H1 (cell line): ENCODE measurements around the gene DENND4A. TPM values are rescaled to one million over a fixed set of nuclear protein-coding genes. Genes with fewer than 3 reads are reported as not detected.

ENCODE experiments used
- CTCF ChIA-PET: fragments of 300-600 bp; sonication (Branson Sonifier 250); formaldehyde crosslinking; loops from one replicate; lab custom pipeline; 2021; ENCODE audit not compliant: partially characterized antibody; lab: Charles Lee
- POLR2A ChIA-PET: fragments of 300-600 bp; sonication (Branson Sonifier 250); formaldehyde crosslinking; loops from one replicate; lab custom pipeline; 2021; ENCODE audit warnings: inconsistent platforms; ENCODE audit not compliant: partially characterized antibody; lab: Charles Lee
- DNase-seq, 2 experiments: peaks; one replicate each; pipeline versions ENCODE4 v3.0.0 to v3.0.0-alpha.2; 2010 to 2022; ENCODE audit warnings: low spot score in 2 of 2, low read depth in 1 of 2, mixed read lengths in 1 of 2
- FAIRE-seq: peaks from 2 replicates; lab custom pipeline; 2011; peaks lifted over from hg19 to GRCh38; lab: Jason Lieb, UNC
- H2AFZ ChIP-seq: 2 replicates; pipeline ENCODE4 v1.8.1; 2012; ENCODE audit warnings: low read length, inconsistent platforms
- H2AK5ac ChIP-seq: 2 replicates; pipeline ENCODE4 v1.6.1; 2013; ENCODE audit warnings: low read depth, low read length
- H2BK120ac ChIP-seq: replicated peaks from 2 replicates; pipeline ENCODE3; 2013; ENCODE audit warnings: low read depth, low read length, inconsistent platforms
- H2BK12ac ChIP-seq: 2 replicates; pipeline ENCODE4 v1.6.1; 2013; ENCODE audit warnings: low read depth, low read length
- H2BK15ac ChIP-seq: 2 replicates; pipeline ENCODE4 v1.6.1; 2013; ENCODE audit warnings: low read length
- H2BK20ac ChIP-seq: 2 replicates; pipeline ENCODE4 v1.6.1; 2013; ENCODE audit warnings: low read length
- H2BK5ac ChIP-seq: 2 replicates; pipeline ENCODE4 v1.6.1; 2013; ENCODE audit warnings: low read depth, low read length
- H3K14ac ChIP-seq: 2 replicates; pipeline ENCODE4 v1.6.1; 2013; ENCODE audit warnings: inconsistent platforms; ENCODE audit not compliant: insufficient read length
- H3K18ac ChIP-seq: 2 replicates; pipeline ENCODE4 v1.6.1; 2013; ENCODE audit warnings: low read length; ENCODE audit errors: extremely low read depth
- H3K23ac ChIP-seq: 2 replicates; pipeline ENCODE4 v1.6.1; 2013; ENCODE audit warnings: inconsistent platforms; ENCODE audit not compliant: insufficient read length
- H3K23me2 ChIP-seq: 2 replicates; pipeline ENCODE4 v1.6.1; 2013; ENCODE audit warnings: low read depth, low read length
- H3K27ac ChIP-seq: 2 replicates; pipeline ENCODE4 v1.6.1; 2011; ENCODE audit warnings: low read depth, low read length, inconsistent platforms
- H3K27me3 ChIP-seq, 4 experiments: replicated peaks in 1 of 4; 1 replicate in 1 of 4; 2 replicates in 3 of 4; pipeline versions ENCODE4 v1.6.1 to v1.8.1; 2011 to 2013; ENCODE audit warnings: low read length in 3 of 4, mild to moderate bottlenecking in 3 of 4, inconsistent platforms in 2 of 4, mixed read lengths in 2 of 4, moderate library complexity in 1 of 4; ENCODE audit not compliant: control insufficient read depth in 3 of 4, insufficient read depth in 3 of 4; ENCODE audit errors: extremely low read depth in 1 of 4
- H3K36me3 ChIP-seq, 4 experiments: 2 replicates each; pipeline versions ENCODE4 v1.6.1 to v1.8.1; 2011 to 2013; ENCODE audit warnings: mild to moderate bottlenecking in 4 of 4, low read length in 3 of 4, moderate library complexity in 2 of 4, control low read depth in 1 of 4, inconsistent platforms in 1 of 4; ENCODE audit not compliant: insufficient read depth in 4 of 4, control insufficient read depth in 2 of 4
- H3K4ac ChIP-seq: replicated peaks from 2 replicates; pipeline ENCODE3; 2013; ENCODE audit warnings: low read length, low read depth, mixed read lengths, inconsistent platforms; ENCODE audit not compliant: insufficient read length
- H3K4me1 ChIP-seq, 4 experiments: replicated peaks in 1 of 4; 1 replicate in 1 of 4; 2 replicates in 3 of 4; pipeline versions ENCODE4 v1.6.1 to v1.8.1; 2011 to 2013; ENCODE audit warnings: low read length in 3 of 4, inconsistent platforms in 2 of 4, mixed read lengths in 1 of 4; ENCODE audit not compliant: insufficient read depth in 4 of 4, control insufficient read depth in 3 of 4
- H3K4me2 ChIP-seq, 2 experiments: 2 replicates each; pipeline versions ENCODE4 v1.6.1 to v1.8.1; 2011 to 2013; ENCODE audit warnings: low read depth in 2 of 2, low read length in 2 of 2, control low read depth in 1 of 2, inconsistent platforms in 1 of 2, mild to moderate bottlenecking in 1 of 2; ENCODE audit not compliant: insufficient read depth in 1 of 2
- H3K4me3 ChIP-seq, 4 experiments: fragments of 200-600, 300-600 bp in 1 of 4; sonication (generic), shearing (Covaris generic), sonication (Bioruptor Twin) in 1 of 4; 2 replicates each; pipeline versions ENCODE4 v1.5.1 to v1.8.1; 2011 to 2016; ENCODE audit warnings: low read length in 4 of 4, low read depth in 3 of 4, control low read depth in 2 of 4, inconsistent platforms in 2 of 4, mild to moderate bottlenecking in 2 of 4, mixed read lengths in 1 of 4, moderate library complexity in 1 of 4; ENCODE audit not compliant: insufficient read depth in 2 of 4; ENCODE audit errors: extremely low read depth in 1 of 4
- H3K56ac ChIP-seq: replicated peaks from 2 replicates; pipeline ENCODE3; 2013; ENCODE audit warnings: low read depth, mild to moderate bottlenecking, mixed read lengths, low read length, inconsistent platforms; ENCODE audit not compliant: insufficient read length
- H3K79me1 ChIP-seq: 2 replicates; pipeline ENCODE4 v1.6.1; 2013; ENCODE audit warnings: low read depth, low read length, control low read depth
- H3K79me2 ChIP-seq, 2 experiments: 2 replicates each; pipeline versions ENCODE4 v1.6.1 to v1.8.1; 2012 to 2013; ENCODE audit warnings: low read length in 2 of 2, mild to moderate bottlenecking in 2 of 2, inconsistent platforms in 1 of 2; ENCODE audit not compliant: insufficient read depth in 2 of 2, control insufficient read depth in 1 of 2
- H3K9ac ChIP-seq, 4 experiments: replicated peaks in 1 of 4; 1 replicate in 1 of 4; 2 replicates in 3 of 4; pipeline versions ENCODE4 v1.6.1 to v1.8.1; 2011 to 2013; ENCODE audit warnings: low read depth in 3 of 4, low read length in 3 of 4, control low read depth in 2 of 4, mild to moderate bottlenecking in 2 of 4, moderate library complexity in 2 of 4, inconsistent platforms in 1 of 4; ENCODE audit errors: extremely low read depth in 1 of 4
- H3K9me3 ChIP-seq, 2 experiments: 2 replicates each; pipeline versions ENCODE4 v1.6.1 to v1.8.1; 2012 to 2013; ENCODE audit warnings: mild to moderate bottlenecking in 2 of 2, moderate library complexity in 2 of 2, control low read depth in 1 of 2, inconsistent platforms in 1 of 2, low read depth in 1 of 2, low read length in 1 of 2, mixed read lengths in 1 of 2; ENCODE audit not compliant: insufficient read depth in 2 of 2
- H4K20me1 ChIP-seq, 2 experiments: replicated peaks in 1 of 2; 2 replicates each; pipeline versions ENCODE3 to v1.8.1; 2011 to 2013; ENCODE audit warnings: inconsistent platforms in 2 of 2, low read length in 2 of 2, mild to moderate bottlenecking in 1 of 2; ENCODE audit not compliant: insufficient read depth in 2 of 2, control insufficient read depth in 1 of 2
- H4K5ac ChIP-seq: 2 replicates; pipeline ENCODE4 v1.6.1; 2013; ENCODE audit warnings: low read length, low read depth, mixed read lengths, inconsistent platforms; ENCODE audit not compliant: insufficient read length
- H4K8ac ChIP-seq: 2 replicates; pipeline ENCODE4 v1.8.0; 2013; ENCODE audit warnings: mild to moderate bottlenecking, moderate library complexity, low read length, inconsistent platforms; ENCODE audit not compliant: insufficient read depth; ENCODE audit errors: extremely low read depth
- H4K91ac ChIP-seq: replicated peaks from 2 replicates; pipeline ENCODE3; 2013; ENCODE audit warnings: low read length, mixed read lengths, inconsistent platforms; ENCODE audit not compliant: insufficient read length
- CTBP2 ChIP-seq: IDR thresholded peaks from 2 replicates; pipeline ENCODE4 v1.7.0; 2011; ENCODE audit warnings: borderline replicate concordance, mild to moderate bottlenecking, moderate library complexity, mixed read lengths, low read length; ENCODE audit not compliant: insufficient read depth, insufficient read length
- FOSL1 ChIP-seq: IDR thresholded peaks from 2 replicates; pipeline ENCODE4 v1.6.1; 2011; ENCODE audit warnings: mild to moderate bottlenecking, low read depth, low read length, moderate library complexity; ENCODE audit not compliant: insufficient read depth
- KDM4A ChIP-seq: IDR thresholded peaks from one replicate; pipeline ENCODE4 v1.7.1; 2012; ENCODE audit warnings: low read depth, mild to moderate bottlenecking, moderate library complexity, low read length, inconsistent platforms; ENCODE audit not compliant: severe bottlenecking
- PHF8 ChIP-seq: fragments of 200-600 bp; sonication (generic); conservative IDR thresholded peaks from 2 replicates; pipeline ENCODE4 v1.7.1; 2012; ENCODE audit warnings: low read depth, mild to moderate bottlenecking, inconsistent platforms, low read length, moderate library complexity
- RAD21 ChIP-seq, 2 experiments: IDR thresholded peaks in 1 of 2; conservative IDR thresholded peaks in 1 of 2; 2 replicates each; pipeline ENCODE4 v1.6.1; 2011; ENCODE audit warnings: low read depth in 2 of 2, low read length in 2 of 2, improper control_type of control experiment in 1 of 2, inconsistent platforms in 1 of 2, mild to moderate bottlenecking in 1 of 2, moderate library complexity in 1 of 2
- RFX5 ChIP-seq: IDR thresholded peaks from 2 replicates; pipeline ENCODE4 v1.6.1; 2011; ENCODE audit warnings: low read depth, low read length, improper control_type of control experiment, borderline replicate concordance
- RNF2 ChIP-seq: fragments of 200-900, 300-1000 bp; sonication (generic); IDR thresholded peaks from 2 replicates; pipeline ENCODE4 v1.7.1; 2016; ENCODE audit warnings: borderline replicate concordance, low read depth, mild to moderate bottlenecking, antibody characterized with exemption, low read length; ENCODE audit not compliant: poor library complexity, severe bottlenecking; ENCODE audit errors: missing control alignments
- SP1 ChIP-seq: IDR thresholded peaks from 2 replicates; pipeline ENCODE4 v1.6.1; 2011; ENCODE audit warnings: low read depth, low read length
- USF2 ChIP-seq: IDR thresholded peaks from 2 replicates; pipeline ENCODE4 v1.6.1; 2011; ENCODE audit warnings: low read length, improper control_type of control experiment
- ZNF274 ChIP-seq: IDR thresholded peaks from 2 replicates; pipeline ENCODE4 v1.7.0; 2012; ENCODE audit warnings: low read length, borderline replicate concordance; ENCODE audit errors: extremely low read depth
- WGBS, 2 experiments: shearing (Covaris generic) in 1 of 2; methylation state at CpG; one replicate each; pipeline versions ENCODE4 v1.1.6 to v1.1.7; 2013 to 2015; ENCODE audit warnings: low lambda C conversion rate in 2 of 2, mixed read lengths in 2 of 2, inconsistent platforms in 1 of 2, low coverage in 1 of 2, missing lambda C conversion rate in 1 of 2; ENCODE audit not compliant: insufficient replicate concordance in 2 of 2, insufficient coverage in 1 of 2, insufficient read length in 1 of 2; ENCODE audit errors: extremely low coverage in 1 of 2, missing lambda C conversion rate in 1 of 2; 5-methylcytosine and 5-hydroxymethylcytosine counted together
- polyA plus RNA-seq, 7 experiments: library from polyadenylated mRNA; depleted of rRNA in 3 of 7; stranded (reverse) in 5 of 7; unstranded in 2 of 7; fragments of >200 nt in 5 of 7; fragments of 200-250 nt in 2 of 7; gene quantifications; 1 replicate in 5 of 7; 2 replicates in 1 of 7; 4 replicates in 1 of 7; pipeline versions ENCODE4 v1.2.1 to v1.2.3, GENCODE V29; 2011 to 2013; ENCODE audit warnings: missing spikeins in 2 of 7, mixed read lengths in 2 of 7
- total RNA-seq: library from RNA; stranded (reverse); fragmentation: NEBNext Ultra II Directional; extraction: Animal tissue kit (Norgen Biotek cat#: 25700); gene quantifications from 2 replicates; pipeline ENCODE4 v1.2.1, GENCODE V29; 2021

The DENND4A gene
- total and polyA plus RNA-seq, 2 of the 8 experiments (the other 6 are each of a cell fraction or from before 2014, with no cell fraction given), result 1.3 to 4.7 TPM

GRCh38 chr15:65724464-65725215 lies 67.5 kb downstream of the DENND4A start:
- Histone ChIP-seq H3K23ac (no peak overlapping the region), H2BK20ac (no peak overlapping the region), H3K79me1 (no peaks in the 10 kb centered on the region), H4K8ac (no peak overlapping the region), H3K56ac (no peak overlapping the region), H3K9ac (no peak overlapping the region), H2AK5ac (no peak overlapping the region), H2BK5ac (no peak overlapping the region), H3K9me3 (no peaks in the 10 kb centered on the region), H3K36me3 (no peaks in the 10 kb centered on the region), H4K91ac (no peak overlapping the region), H4K5ac (no peak overlapping the region), H3K23me2 (no peaks in the 10 kb centered on the region), H3K4ac (no peak overlapping the region), H3K27me3 (no peaks in the 10 kb centered on the region), H2BK15ac (no peak overlapping the region), H2AFZ (no peak overlapping the region), H3K27ac (no peak overlapping the region), H3K4me1 (no peaks in the 10 kb centered on the region), H2BK12ac (no peak overlapping the region), H3K4me3 (no peak overlapping the region), H3K4me2 (no peak overlapping the region), H3K14ac (no peak overlapping the region), H2BK120ac (no peak overlapping the region), H3K18ac (no peak overlapping the region), H4K20me1 (no peaks in the 10 kb centered on the region), H3K79me2 (no peaks in the 10 kb centered on the region)
- CTCF ChIA-PET, result interaction anchor here (0.8 kb wide), 1 partner anchor 10 kb away, joined by 4 read pairs; no protein-coding TSS in a partner anchor
- POLR2A ChIA-PET, result interaction anchor here (0.7 kb wide), 1 partner anchor 79 kb away, joined by 4 read pairs; no protein-coding TSS in a partner anchor
- WGBS, 2 experiments, result 93% methylated on average over 3 of the region's 3 CpGs; no CpG with 5 or more reads in 1 of the 2 experiments
- no peak for FAIRE-seq
- no peak for DNase-seq
- TF ChIP-seq PHF8 (no peak), FOSL1 (no peak), RNF2 (no peak), CTBP2 (no peak), RAD21 (IDR thresholded peaks at IDR 0.05 in 1 of 2, conservative IDR thresholded peaks at IDR 0.05 in 1 of 2; ENCODE audit: low read depth in 2 of 2, low read length in 2 of 2) (no peak), ZNF274 (no peak), SP1 (no peak), KDM4A (no peak), USF2 (no peak), RFX5 (no peak)
